ENCODE results near the gene SLF2. TPM values are rescaled to one million over a fixed set of nuclear protein-coding genes. Genes with fewer than 3 reads are reported as not detected.

The SLF2 gene
- total RNA-seq, 3 donors from 2014 or later (not counting 1 experiment from before 2014, with no cell fraction given), result 24.2 to 35.4 (median 30.9) TPM

DNA sequence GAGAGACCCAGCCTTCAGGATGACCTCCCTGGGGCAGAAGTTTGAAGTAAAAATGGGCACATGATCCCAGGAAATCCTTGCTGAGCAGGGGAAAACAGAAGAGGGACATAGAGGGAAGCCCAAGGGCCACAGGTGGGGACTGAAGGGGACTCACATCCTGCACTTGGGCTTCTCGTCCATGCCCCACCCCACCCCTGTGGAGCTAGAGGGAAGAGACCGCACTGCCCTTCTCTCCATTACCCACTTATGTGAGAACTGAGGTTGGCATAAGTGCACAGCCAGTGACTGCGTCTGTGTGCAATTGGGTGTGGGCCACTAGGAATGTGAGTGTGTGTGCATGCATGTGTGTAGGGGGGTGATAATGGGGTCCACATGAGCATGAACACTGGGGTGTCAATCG, 43.4 kb upstream of the SLF2 start:
- Histone ChIP-seq H3K4me1 (ENCODE audit: control insufficient read depth, insufficient read depth, low read length) (no peaks in the 10 kb centered on the region), H3K4me3 (ENCODE audit: low read length) (no peak overlapping the region), H3K27me3 (ENCODE audit: control insufficient read depth, insufficient read depth, low read length) (peaks cover 2% of the 10 kb centered on the region), H3K9me3 (ENCODE audit: control insufficient read depth, insufficient read depth, low read length) (no peaks in the 10 kb centered on the region), H3K27ac (ENCODE audit: low read length) (no peak overlapping the region), H3K36me3 (ENCODE audit: control insufficient read depth, insufficient read depth, low read length) (no peaks in the 10 kb centered on the region)
- Mint-ChIP-seq H3K27me3 (ENCODE audit: low read depth in 2 of 2) (peaks cover 18 to 19% of the 10 kb centered on the region in 2 donors), H3K4me3 (no peak overlapping the region), H3K9me3 (no peaks in the 10 kb centered on the region), H3K36me3 (no peaks in the 10 kb centered on the region), H3K4me1 (peaks cover 0 to 5% of the 10 kb centered on the region in 2 donors), H3K27ac (no peak overlapping the region)
- intact Hi-C loops (cut with micrococcal nuclease), result no loop called here
- no peak for TF ChIP-seq CTCF (IDR thresholded peaks at IDR 0.05)
- DNase-seq, result no peak
- WGBS (ENCODE audit: insufficient coverage), result 82% methylated on average over 3 of the region's 4 CpGs
- ATAC-seq, result no peak

DNA sequence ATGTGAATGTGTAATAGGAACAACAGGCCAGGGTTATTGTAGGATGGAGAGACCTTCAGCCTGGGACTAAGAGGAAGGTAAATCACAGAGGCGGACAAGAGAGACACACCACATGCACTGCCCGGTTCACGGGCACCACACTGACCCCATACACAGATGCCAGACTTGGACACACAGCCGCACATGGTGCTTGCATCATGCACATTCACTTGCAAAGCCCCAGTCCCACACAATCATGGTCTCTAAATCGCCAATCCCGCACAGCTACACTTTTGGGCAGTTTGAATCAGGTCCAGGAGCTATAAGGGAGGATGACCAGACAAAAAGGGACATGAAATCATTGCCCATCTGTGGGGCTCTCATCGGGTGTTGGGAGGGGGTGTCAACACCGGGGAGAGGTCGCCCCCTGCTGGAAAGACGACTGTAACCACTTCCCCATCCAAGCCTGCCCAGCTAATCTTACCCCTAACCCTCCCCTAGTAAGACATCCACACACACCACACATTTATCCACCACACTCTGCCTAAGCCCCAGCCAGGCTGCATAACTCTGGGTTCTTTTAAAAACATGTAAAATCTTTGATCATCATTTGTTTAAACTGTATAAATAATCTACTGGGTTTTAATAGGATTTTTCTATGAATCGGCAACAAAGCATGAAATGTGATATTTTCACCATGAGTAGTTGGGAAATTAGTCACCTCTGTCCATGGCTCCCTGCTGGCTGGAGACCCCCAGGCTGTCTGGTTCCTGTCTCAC, 40.5 kb upstream of the SLF2 start:
- H3K9me3 ChIP-seq (ENCODE audit: control insufficient read depth, insufficient read depth, low read length), result no peaks in the 10 kb centered on the region
- H3K27me3 ChIP-seq (ENCODE audit: control insufficient read depth, insufficient read depth, low read length), result no peaks in the 10 kb centered on the region
- 71% methylated on average over 9 of the region's 11 CpGs for WGBS (ENCODE audit: insufficient coverage)

GRCh38 chr10:100873146-100873826, 39.5 kb upstream of the SLF2 start:
- no peaks in the 10 kb centered on the region for H3K27me3 ChIP-seq (ENCODE audit: control insufficient read depth, insufficient read depth, low read length)
- H3K4me1 Mint-ChIP-seq, result no peaks in the 10 kb centered on the region
- WGBS (ENCODE audit: insufficient coverage), result 90% methylated on average over 7 of the region's 7 CpGs
- no peaks in the 10 kb centered on the region for H3K9me3 Mint-ChIP-seq
- DNase-seq (no peak), ATAC-seq (no peak)
- no peak overlapping the region for H3K4me3 Mint-ChIP-seq
- no peaks in the 10 kb centered on the region for H3K9me3 ChIP-seq (ENCODE audit: control insufficient read depth, insufficient read depth, low read length)
- no peak for TF ChIP-seq CTCF (IDR thresholded peaks at IDR 0.05)
- no peak overlapping the region for H3K27ac Mint-ChIP-seq
- intact Hi-C loops (cut with micrococcal nuclease), result no loop called here
- H3K4me1 ChIP-seq (ENCODE audit: control insufficient read depth, insufficient read depth, low read length), result no peaks in the 10 kb centered on the region
- H3K27me3 Mint-ChIP-seq (ENCODE audit: low read depth in 2 of 2), result peaks cover 10 to 14% of the 10 kb centered on the region in 2 donors
- no peak overlapping the region for H3K27ac ChIP-seq (ENCODE audit: low read length)
- H3K36me3 Mint-ChIP-seq, result no peaks in the 10 kb centered on the region
- H3K4me3 ChIP-seq (ENCODE audit: low read length), result no peak overlapping the region
- no peaks in the 10 kb centered on the region for H3K36me3 ChIP-seq (ENCODE audit: control insufficient read depth, insufficient read depth, low read length)

More for the DNA sequence above, 40.5 kb upstream of the SLF2 start:
- Histone ChIP-seq H3K27ac (ENCODE audit: low read length) (no peak overlapping the region), H3K4me3 (ENCODE audit: low read length) (no peak overlapping the region), H3K36me3 (ENCODE audit: control insufficient read depth, insufficient read depth, low read length) (no peaks in the 10 kb centered on the region), H3K4me1 (ENCODE audit: control insufficient read depth, insufficient read depth, low read length) (no peaks in the 10 kb centered on the region)
- Mint-ChIP-seq H3K36me3 (no peaks in the 10 kb centered on the region), H3K9me3 (no peaks in the 10 kb centered on the region), H3K4me3 (no peak overlapping the region), H3K27me3 (ENCODE audit: low read depth in 2 of 2) (peaks cover 5 to 7% of the 10 kb centered on the region in 2 donors), H3K4me1 (no peaks in the 10 kb centered on the region), H3K27ac (no peak overlapping the region)
- intact Hi-C loops (cut with micrococcal nuclease), result no loop called here
- DNase-seq, result peak in 1 of 2 donors; percentile 60
- TF ChIP-seq CTCF (IDR thresholded peaks at IDR 0.05), result no peak
- ATAC-seq, result peak in 1 of 3 donors; percentile 58
